ENCODE measurements around the gene LRRTM2.

DNA sequence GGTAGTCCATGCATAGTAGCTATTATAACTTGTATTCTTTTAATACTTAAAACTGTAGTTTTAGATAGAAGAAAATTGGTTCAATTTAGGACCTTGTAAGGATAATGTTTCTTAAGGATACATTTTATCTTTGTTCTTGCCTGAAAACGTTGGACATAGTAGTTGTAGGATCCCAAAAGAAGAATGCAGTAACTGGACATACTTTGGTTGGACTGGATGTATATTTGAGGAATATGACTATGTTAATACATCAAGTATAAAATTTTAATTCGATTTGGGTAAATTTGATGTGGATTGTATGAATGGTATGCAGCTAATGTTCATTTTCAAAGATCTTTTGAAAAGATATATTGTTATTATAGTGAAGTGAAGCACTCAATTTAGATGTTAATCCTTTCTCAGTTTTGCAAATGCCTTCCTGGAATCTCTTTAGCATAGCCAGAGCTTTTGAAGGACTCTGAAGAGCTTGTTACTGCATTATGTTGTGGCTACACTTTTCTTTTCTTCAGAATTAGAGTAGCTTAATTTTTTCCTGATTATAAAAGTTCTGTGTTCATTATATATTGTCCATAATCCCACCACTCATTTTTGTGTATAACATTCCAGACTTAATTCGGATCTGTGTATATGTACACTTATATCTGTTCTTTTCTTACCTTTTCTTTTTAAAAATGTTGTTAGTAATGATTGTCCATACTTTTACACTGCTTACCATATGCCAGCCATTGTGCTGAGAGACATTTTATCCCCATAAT lies 41.2 kb downstream of the LRRTM2 start:
- no peak for TF ChIP-seq POLR2A (IDR thresholded peaks at IDR 0.05; ENCODE audit: low read length)
- no peak for TF ChIP-seq GATA1 (IDR thresholded peaks at IDR 0.05; ENCODE audit: low read depth, low read length)
